Measurements from ENCODE around the gene HTR7. TPM values are rescaled to one million over a fixed set of nuclear protein-coding genes. Genes with fewer than 3 reads are reported as not detected.
"Not testable (repeated sequence)": the region's sequence is repeated elsewhere in the genome, so short reads cannot be mapped to it uniquely, and the experiment has no call there.

Gene HTR7
- polyA plus RNA-seq, 4 donors = 0.70 to 0.90 TPM; not detected in 2

DNA sequence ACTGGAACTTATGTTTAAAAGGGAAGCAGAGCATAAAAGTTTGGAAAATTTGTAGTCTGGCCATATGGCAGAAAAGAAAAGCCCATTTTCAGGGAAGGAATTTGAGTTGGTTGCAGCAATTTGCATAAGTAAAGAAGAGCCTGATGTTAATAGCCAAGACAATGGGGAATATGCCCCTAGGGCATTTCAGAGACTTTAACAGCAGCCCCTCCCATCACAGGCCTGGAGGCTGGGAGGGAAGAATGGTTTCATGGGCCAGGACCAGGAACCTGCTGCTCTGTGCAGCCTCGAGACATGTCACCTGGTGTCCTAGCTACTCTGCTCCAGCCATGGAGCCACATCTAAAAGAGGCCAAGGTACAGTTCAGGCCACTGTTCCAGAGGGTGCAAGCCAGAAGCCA is 35.3 kb downstream of the HTR7 start:
- peaks cover 0 to 8% of the 10 kb centered on the region in 2 donors for H3K9me3 ChIP-seq (ENCODE audit: control insufficient read depth in 2 of 2, insufficient read depth in 1 of 2, low read depth in 1 of 2, low read length in 1 of 2)
- H3K36me3 ChIP-seq (ENCODE audit: control insufficient read depth in 3 of 3, insufficient read depth in 2 of 3, low read depth in 1 of 3, low read length in 3 of 3) = no peaks in the 10 kb centered on the region
- WGBS, 3 donors = 53 to 86% (median 67%) methylated on average over 1 of the region's 1 CpG
- H3K27ac ChIP-seq (ENCODE audit: low read depth in 1 of 3, low read length in 2 of 3) = no peak overlapping the region
- FAIRE-seq (no peak), DNase-seq (no peak)
- no peaks in the 10 kb centered on the region for H3K4me1 ChIP-seq (ENCODE audit: control insufficient read depth in 3 of 3, insufficient read depth in 2 of 3, low read depth in 1 of 3, low read length in 2 of 3)
- no peaks in the 10 kb centered on the region for H3K27me3 ChIP-seq (ENCODE audit: control insufficient read depth in 3 of 3, insufficient read depth in 3 of 3, low read length in 3 of 3)
- H3K4me3 ChIP-seq (ENCODE audit: low read depth in 1 of 3, low read length in 3 of 3) = no peak overlapping the region

DNA sequence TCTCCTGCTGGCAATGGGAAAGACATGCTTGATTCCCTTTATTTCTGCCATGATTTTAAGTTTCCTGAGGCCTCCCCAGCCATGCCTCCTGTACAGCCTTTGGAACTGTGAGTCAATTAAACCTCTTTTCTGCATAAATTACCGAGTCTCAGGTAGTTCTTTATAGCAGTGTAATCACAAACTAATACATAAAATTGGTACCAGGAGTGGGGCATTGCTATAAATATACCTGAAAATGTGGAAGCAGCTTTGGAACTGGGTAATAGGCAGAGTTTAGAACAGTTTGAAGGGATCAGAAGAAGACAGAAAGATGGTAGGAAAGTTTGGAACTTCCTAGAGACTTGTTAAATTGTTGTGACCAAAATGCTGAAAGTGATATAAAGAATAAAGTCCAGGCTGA is 36.0 kb downstream of the HTR7 start:
- not testable (repeated sequence) for H3K9me3 ChIP-seq (ENCODE audit: control insufficient read depth in 2 of 2, insufficient read depth in 1 of 2, low read depth in 1 of 2, low read length in 1 of 2); H3K4me3 ChIP-seq (ENCODE audit: low read depth in 1 of 3, low read length in 3 of 3); H3K36me3 ChIP-seq (ENCODE audit: control insufficient read depth in 3 of 3, insufficient read depth in 2 of 3, low read depth in 1 of 3, low read length in 3 of 3); H3K4me1 ChIP-seq (ENCODE audit: control insufficient read depth in 3 of 3, insufficient read depth in 2 of 3, low read depth in 1 of 3, low read length in 2 of 3); H3K27ac ChIP-seq (ENCODE audit: low read depth in 1 of 3, low read length in 2 of 3); H3K27me3 ChIP-seq (ENCODE audit: control insufficient read depth in 3 of 3, insufficient read depth in 3 of 3, low read length in 3 of 3); DNase-seq; FAIRE-seq
- WGBS, 3 donors = 25 to 61% (median 36%) methylated on average over 1 of the region's 1 CpG

DNA sequence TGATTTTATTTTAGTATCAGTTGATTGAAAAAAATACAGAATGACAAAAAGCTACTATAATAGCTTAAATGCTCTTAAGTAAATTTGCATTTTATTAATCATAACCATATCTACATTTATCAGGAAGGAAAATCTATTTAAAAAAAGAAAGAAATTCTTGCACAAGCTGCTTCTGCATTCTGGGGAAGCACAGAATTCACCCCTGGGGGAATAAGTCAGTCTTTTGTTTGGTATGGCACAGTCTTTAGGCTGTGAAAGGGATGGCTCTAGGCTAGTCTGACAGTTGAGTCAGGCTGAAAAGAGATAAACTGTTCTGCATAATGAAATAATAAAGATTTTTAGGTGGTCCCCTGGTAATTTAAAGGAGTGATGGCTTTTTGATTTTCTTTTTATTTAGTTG is 37.9 kb downstream of the HTR7 start:
- Histone ChIP-seq H3K27ac (ENCODE audit: low read depth in 1 of 3, low read length in 2 of 3) (no peak overlapping the region), H3K4me3 (ENCODE audit: low read depth in 1 of 3, low read length in 3 of 3) (no peak overlapping the region), H3K9me3 (ENCODE audit: control insufficient read depth in 2 of 2, insufficient read depth in 1 of 2, low read depth in 1 of 2, low read length in 1 of 2) (peaks cover 0 to 6% of the 10 kb centered on the region in 2 donors), H3K4me1 (ENCODE audit: control insufficient read depth in 3 of 3, insufficient read depth in 2 of 3, low read depth in 1 of 3, low read length in 2 of 3) (no peaks in the 10 kb centered on the region), H3K36me3 (ENCODE audit: control insufficient read depth in 3 of 3, insufficient read depth in 2 of 3, low read depth in 1 of 3, low read length in 3 of 3) (no peaks in the 10 kb centered on the region), H3K27me3 (ENCODE audit: control insufficient read depth in 3 of 3, insufficient read depth in 3 of 3, low read length in 3 of 3) (no peaks in the 10 kb centered on the region)
- FAIRE-seq (no peak), DNase-seq (no peak)

DNA sequence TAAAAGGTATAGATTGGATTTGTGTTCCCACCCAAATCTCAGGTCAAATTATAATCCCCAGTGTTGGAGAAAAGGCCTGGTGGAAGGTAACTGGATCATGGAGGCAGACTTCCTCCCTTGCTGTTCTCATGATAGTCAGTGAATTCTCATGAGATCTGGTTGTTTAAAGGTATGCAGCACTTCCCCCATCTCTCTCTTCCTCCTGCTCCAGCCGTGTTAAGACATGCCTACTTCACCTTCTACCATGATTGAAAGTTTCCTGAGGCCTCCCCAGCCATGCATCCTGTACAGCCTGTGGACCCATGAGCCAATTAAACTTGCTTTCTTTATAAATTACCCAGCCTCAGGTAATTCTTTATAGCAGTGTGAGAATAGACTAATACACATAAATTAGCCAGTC is 39.1 kb downstream of the HTR7 start:
- 33 to 63% (median 38%) methylated on average over 1 of the region's 1 CpG for WGBS, 3 donors
- no peaks in the 10 kb centered on the region for H3K36me3 ChIP-seq (ENCODE audit: control insufficient read depth in 3 of 3, insufficient read depth in 2 of 3, low read depth in 1 of 3, low read length in 3 of 3)
- H3K27ac ChIP-seq (ENCODE audit: low read depth in 1 of 3, low read length in 2 of 3) = no peak overlapping the region
- no peaks in the 10 kb centered on the region for H3K4me1 ChIP-seq (ENCODE audit: control insufficient read depth in 3 of 3, insufficient read depth in 2 of 3, low read depth in 1 of 3, low read length in 2 of 3)
- H3K27me3 ChIP-seq (ENCODE audit: control insufficient read depth in 3 of 3, insufficient read depth in 3 of 3, low read length in 3 of 3) = no peaks in the 10 kb centered on the region
- FAIRE-seq = no peak
- no peak for DNase-seq
- no peak overlapping the region for H3K4me3 ChIP-seq (ENCODE audit: low read depth in 1 of 3, low read length in 3 of 3)
- H3K9me3 ChIP-seq (ENCODE audit: control insufficient read depth in 2 of 2, insufficient read depth in 1 of 2, low read depth in 1 of 2, low read length in 1 of 2) = peaks cover 0 to 3% of the 10 kb centered on the region in 2 donors

DNA sequence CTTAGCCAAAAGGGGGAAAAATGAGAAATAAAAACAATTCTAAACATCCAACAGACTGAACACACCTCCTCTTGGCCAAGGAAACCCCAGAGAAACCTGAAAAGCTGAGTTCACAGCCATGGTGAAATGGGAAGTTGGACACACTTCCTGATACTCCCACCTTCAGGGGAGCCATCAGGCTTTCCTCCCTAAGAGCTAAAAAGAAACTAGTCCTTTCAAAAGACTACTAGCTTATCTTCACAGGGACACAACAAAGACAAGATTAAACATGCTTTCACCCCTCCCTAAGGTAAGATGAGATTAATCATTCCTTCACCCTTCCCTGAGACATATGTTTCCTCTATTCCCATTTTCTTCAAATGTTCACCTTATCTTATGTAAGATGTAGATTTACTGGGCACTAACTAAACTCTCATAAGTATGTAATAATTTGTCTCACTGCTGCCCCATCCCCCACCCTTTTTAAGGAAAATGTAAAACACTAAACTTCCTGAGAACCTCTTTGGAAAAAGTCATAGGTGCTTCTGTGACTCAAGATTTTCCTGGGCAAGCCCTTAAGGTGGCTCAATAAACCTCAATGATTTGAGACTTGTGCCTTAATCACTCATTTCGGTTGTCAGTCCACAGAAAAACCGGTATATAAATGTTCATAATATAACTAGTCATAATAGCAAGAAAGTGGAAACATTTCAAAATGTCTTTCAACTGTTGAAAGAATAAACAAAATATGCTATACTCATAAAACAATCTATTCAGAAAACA is 40.5 kb downstream of the HTR7 start:
- DNase-seq (no peak), FAIRE-seq (no peak)
- Histone ChIP-seq H3K27me3 (ENCODE audit: control insufficient read depth in 3 of 3, insufficient read depth in 3 of 3, low read length in 3 of 3) (no peaks in the 10 kb centered on the region), H3K36me3 (ENCODE audit: control insufficient read depth in 3 of 3, insufficient read depth in 2 of 3, low read depth in 1 of 3, low read length in 3 of 3) (no peaks in the 10 kb centered on the region), H3K4me3 (ENCODE audit: low read depth in 1 of 3, low read length in 3 of 3) (no peak overlapping the region), H3K27ac (ENCODE audit: low read depth in 1 of 3, low read length in 2 of 3) (no peak overlapping the region), H3K4me1 (ENCODE audit: control insufficient read depth in 3 of 3, insufficient read depth in 2 of 3, low read depth in 1 of 3, low read length in 2 of 3) (no peaks in the 10 kb centered on the region), H3K9me3 (ENCODE audit: control insufficient read depth in 2 of 2, insufficient read depth in 1 of 2, low read depth in 1 of 2, low read length in 1 of 2) (peaks cover 0 to 3% of the 10 kb centered on the region in 2 donors)
- WGBS, 3 donors = 73 to 87% (median 80%) methylated on average over 2 of the region's 2 CpGs

DNA sequence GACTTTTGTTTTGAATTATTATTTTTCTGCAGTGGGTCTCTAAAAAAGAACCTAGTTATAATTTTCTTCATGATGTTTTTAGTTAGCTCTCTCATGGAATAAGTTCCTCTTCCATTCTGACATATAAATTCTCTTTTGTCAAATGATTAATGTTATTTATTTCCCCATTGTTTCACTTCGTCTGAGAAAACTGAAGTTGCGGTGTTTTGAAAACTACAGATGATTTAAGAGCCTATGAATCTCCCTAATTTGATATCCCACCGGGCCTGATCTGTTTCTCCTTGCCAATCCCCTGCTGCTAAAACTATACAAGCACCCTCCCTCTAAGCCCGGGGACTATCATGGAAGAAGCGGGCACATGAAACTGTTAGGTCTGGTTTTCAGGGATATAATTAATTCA is 41.4 kb downstream of the HTR7 start:
- 65 to 86% (median 79%) methylated on average over 5 of the region's 5 CpGs for WGBS, 3 donors
- Histone ChIP-seq H3K4me3 (ENCODE audit: low read depth in 1 of 3, low read length in 3 of 3) (no peak overlapping the region), H3K27me3 (ENCODE audit: control insufficient read depth in 3 of 3, insufficient read depth in 3 of 3, low read length in 3 of 3) (no peaks in the 10 kb centered on the region), H3K36me3 (ENCODE audit: control insufficient read depth in 3 of 3, insufficient read depth in 2 of 3, low read depth in 1 of 3, low read length in 3 of 3) (no peaks in the 10 kb centered on the region), H3K9me3 (ENCODE audit: control insufficient read depth in 2 of 2, insufficient read depth in 1 of 2, low read depth in 1 of 2, low read length in 1 of 2) (peaks cover 0 to 1% of the 10 kb centered on the region in 2 donors), H3K4me1 (ENCODE audit: control insufficient read depth in 3 of 3, insufficient read depth in 2 of 3, low read depth in 1 of 3, low read length in 2 of 3) (no peaks in the 10 kb centered on the region), H3K27ac (ENCODE audit: low read depth in 1 of 3, low read length in 2 of 3) (no peak overlapping the region)
- DNase-seq (no peak), FAIRE-seq (no peak)

DNA sequence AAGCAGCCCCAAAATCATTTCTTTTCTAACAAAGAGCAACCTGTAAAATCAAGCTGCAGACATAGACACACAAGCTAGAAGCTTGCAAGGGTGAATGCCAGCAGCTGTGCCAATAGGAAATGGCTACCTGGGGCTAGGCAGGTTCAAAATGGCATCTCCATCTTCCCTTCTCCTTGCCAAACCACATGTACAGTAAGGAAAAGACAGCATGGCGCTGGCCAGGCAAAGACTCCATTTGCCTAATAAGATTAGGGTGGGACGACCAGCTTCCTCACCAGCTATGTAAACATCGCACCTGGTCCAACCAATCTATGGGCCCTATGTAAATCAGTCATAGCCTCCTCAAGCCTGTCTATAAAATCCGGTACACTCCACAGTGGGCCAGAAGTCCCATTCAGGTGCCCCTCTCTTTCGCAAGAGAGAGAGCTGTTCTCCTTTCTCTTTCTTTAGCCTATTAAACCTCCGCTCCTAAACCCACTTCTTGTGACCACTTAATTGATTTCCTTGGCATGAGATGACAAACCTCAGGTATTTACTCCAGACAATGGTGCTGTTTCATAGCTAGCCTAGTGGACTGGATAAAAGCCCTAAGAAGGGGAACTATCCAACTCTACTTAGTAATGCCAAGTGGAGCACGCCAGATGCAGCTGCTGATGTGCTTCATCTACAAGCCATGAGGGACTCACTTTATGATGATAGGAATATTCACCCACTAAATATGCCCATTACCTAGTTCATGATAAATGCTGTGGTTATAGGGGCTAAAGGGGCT is 44.1 kb downstream of the HTR7 start:
- 81 to 91% (median 83%) methylated on average over 7 of the region's 7 CpGs for WGBS, 3 donors
- FAIRE-seq (no peak), DNase-seq (no peak)
- Histone ChIP-seq H3K36me3 (ENCODE audit: control insufficient read depth in 3 of 3, insufficient read depth in 2 of 3, low read depth in 1 of 3, low read length in 3 of 3) (no peaks in the 10 kb centered on the region), H3K4me1 (ENCODE audit: control insufficient read depth in 3 of 3, insufficient read depth in 2 of 3, low read depth in 1 of 3, low read length in 2 of 3) (no peaks in the 10 kb centered on the region), H3K27ac (ENCODE audit: low read depth in 1 of 3, low read length in 2 of 3) (no peak overlapping the region), H3K4me3 (ENCODE audit: low read depth in 1 of 3, low read length in 3 of 3) (no peak overlapping the region), H3K9me3 (ENCODE audit: control insufficient read depth in 2 of 2, insufficient read depth in 1 of 2, low read depth in 1 of 2, low read length in 1 of 2) (no peaks in the 10 kb centered on the region), H3K27me3 (ENCODE audit: control insufficient read depth in 3 of 3, insufficient read depth in 3 of 3, low read length in 3 of 3) (no peaks in the 10 kb centered on the region)

DNA sequence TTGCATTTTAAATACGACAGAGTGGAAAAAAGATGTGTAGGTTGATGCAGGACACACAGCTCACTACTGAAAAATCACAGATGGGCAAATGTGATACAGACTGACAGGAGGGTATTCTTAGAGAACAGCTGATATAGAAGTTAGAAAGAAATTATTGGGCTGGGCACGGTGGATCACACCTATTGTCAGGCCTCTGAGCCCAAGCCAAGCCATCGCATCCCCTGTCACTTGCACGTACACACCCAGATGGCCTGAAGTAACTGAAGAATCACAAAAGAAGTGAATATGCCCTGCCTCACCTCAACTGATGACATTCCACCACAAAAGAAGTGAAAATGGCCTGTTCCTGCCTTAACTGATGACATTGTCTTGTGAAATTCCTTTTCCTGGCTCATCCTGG is 50.7 kb downstream of the HTR7 start:
- not testable (repeated sequence) for H3K36me3 ChIP-seq (ENCODE audit: control insufficient read depth in 3 of 3, insufficient read depth in 2 of 3, low read depth in 1 of 3, low read length in 3 of 3); DNase-seq; H3K4me1 ChIP-seq (ENCODE audit: control insufficient read depth in 3 of 3, insufficient read depth in 2 of 3, low read depth in 1 of 3, low read length in 2 of 3); H3K4me3 ChIP-seq (ENCODE audit: low read depth in 1 of 3, low read length in 3 of 3); H3K27ac ChIP-seq (ENCODE audit: low read depth in 1 of 3, low read length in 2 of 3); H3K27me3 ChIP-seq (ENCODE audit: control insufficient read depth in 3 of 3, insufficient read depth in 3 of 3, low read length in 3 of 3); FAIRE-seq
- 91 to 93% (median 93%) methylated on average over 4 of the region's 4 CpGs for WGBS, 3 donors
- peaks cover 0 to 13% of the 10 kb centered on the region in 2 donors for H3K9me3 ChIP-seq (ENCODE audit: control insufficient read depth in 2 of 2, insufficient read depth in 1 of 2, low read depth in 1 of 2, low read length in 1 of 2)

Data from small intestine (tissue), 7 donors.